ENCODE results near the gene CFLAR. TPM values are rescaled to one million over a fixed set of nuclear protein-coding genes. Genes with fewer than 3 reads are reported as not detected.

The CFLAR gene
- total RNA-seq, 2 donors from 2014 or later = 92.4 to 141 TPM

GRCh38 chr2:201073071-201073470, 42.9 kb upstream of the CFLAR start:
- WGBS = 87% methylated on average over 1 of the region's 1 CpG
- H3K4me3 ChIP-seq = no peak overlapping the region
- intact Hi-C loops (cut with DNase I) = no loop called here
- no peak overlapping the region for H3K27ac ChIP-seq
- no peaks in the 10 kb centered on the region for H3K36me3 ChIP-seq
- no peak for DNase-seq (ENCODE audit: low spot score)
- H3K9me3 ChIP-seq = no peaks in the 10 kb centered on the region
- H3K27me3 ChIP-seq (replicated peaks; ENCODE audit: insufficient read depth) = no peaks in the 10 kb centered on the region
- H3K4me1 ChIP-seq (replicated peaks) = no peaks in the 10 kb centered on the region
- TF ChIP-seq, protein P1, sequence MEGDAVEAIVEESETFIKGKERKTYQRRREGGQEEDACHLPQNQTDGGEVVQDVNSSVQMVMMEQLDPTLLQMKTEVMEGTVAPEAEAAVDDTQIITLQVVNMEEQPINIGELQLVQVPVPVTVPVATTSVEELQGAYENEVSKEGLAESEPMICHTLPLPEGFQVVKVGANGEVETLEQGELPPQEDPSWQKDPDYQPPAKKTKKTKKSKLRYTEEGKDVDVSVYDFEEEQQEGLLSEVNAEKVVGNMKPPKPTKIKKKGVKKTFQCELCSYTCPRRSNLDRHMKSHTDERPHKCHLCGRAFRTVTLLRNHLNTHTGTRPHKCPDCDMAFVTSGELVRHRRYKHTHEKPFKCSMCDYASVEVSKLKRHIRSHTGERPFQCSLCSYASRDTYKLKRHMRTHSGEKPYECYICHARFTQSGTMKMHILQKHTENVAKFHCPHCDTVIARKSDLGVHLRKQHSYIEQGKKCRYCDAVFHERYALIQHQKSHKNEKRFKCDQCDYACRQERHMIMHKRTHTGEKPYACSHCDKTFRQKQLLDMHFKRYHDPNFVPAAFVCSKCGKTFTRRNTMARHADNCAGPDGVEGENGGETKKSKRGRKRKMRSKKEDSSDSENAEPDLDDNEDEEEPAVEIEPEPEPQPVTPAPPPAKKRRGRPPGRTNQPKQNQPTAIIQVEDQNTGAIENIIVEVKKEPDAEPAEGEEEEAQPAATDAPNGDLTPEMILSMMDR (IDR thresholded peaks at IDR 0.05) = no peak
- TF ChIP-seq POLR2A (IDR thresholded peaks at IDR 0.05) = no peak
- TF ChIP-seq POLR2AphosphoS5 (IDR thresholded peaks at IDR 0.05) = no peak

GRCh38 chr2:201074996-201075395, 41.0 kb upstream of the CFLAR start:
- no peak for DNase-seq (ENCODE audit: low spot score)
- no peaks in the 10 kb centered on the region for H3K9me3 ChIP-seq
- H3K4me1 ChIP-seq (replicated peaks) = no peaks in the 10 kb centered on the region
- intact Hi-C loops (cut with DNase I) = no loop called here
- no peak overlapping the region for H3K4me3 ChIP-seq
- 84% methylated on average over 7 of the region's 7 CpGs for WGBS
- TF ChIP-seq POLR2AphosphoS5 (IDR thresholded peaks at IDR 0.05) (no peak), POLR2A (IDR thresholded peaks at IDR 0.05) (no peak)
- TF ChIP-seq, protein P1 (IDR thresholded peaks at IDR 0.05) = no peak
- H3K27me3 ChIP-seq (replicated peaks; ENCODE audit: insufficient read depth) = no peaks in the 10 kb centered on the region
- no peaks in the 10 kb centered on the region for H3K36me3 ChIP-seq
- no peak overlapping the region for H3K27ac ChIP-seq

DNA sequence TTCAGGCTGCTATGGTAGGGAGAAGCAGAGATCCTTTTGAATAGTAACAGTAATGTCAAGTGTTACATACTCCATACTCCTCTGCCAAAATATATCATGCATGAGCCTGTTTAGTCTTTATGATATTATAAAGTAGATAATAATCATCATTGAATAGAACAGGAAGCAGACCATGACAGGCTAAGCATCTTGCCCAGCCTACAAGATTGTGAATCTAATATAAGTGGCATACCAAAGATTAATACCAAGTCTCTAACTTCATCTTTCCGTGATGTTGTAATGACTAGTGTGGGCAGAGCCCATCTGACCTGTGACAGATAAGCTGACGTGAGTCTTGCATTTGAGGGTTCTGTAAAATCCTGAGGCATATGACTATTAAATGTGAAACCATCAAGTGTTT, 31.1 kb upstream of the CFLAR start:
- Histone ChIP-seq H3K4me3 (no peak overlapping the region), H3K36me3 (no peaks in the 10 kb centered on the region), H3K27ac (no peak overlapping the region), H3K9me3 (no peaks in the 10 kb centered on the region), H3K4me1 (replicated peaks) (no peaks in the 10 kb centered on the region), H3K27me3 (replicated peaks; ENCODE audit: insufficient read depth) (no peaks in the 10 kb centered on the region)
- intact Hi-C loops (cut with DNase I) = no loop called here
- 62% methylated on average over 2 of the region's 2 CpGs for WGBS
- TF ChIP-seq POLR2AphosphoS5 (IDR thresholded peaks at IDR 0.05) = no peak
- no peak for TF ChIP-seq POLR2A (IDR thresholded peaks at IDR 0.05)
- TF ChIP-seq, protein P1 (IDR thresholded peaks at IDR 0.05) = no peak
- no peak for DNase-seq (ENCODE audit: low spot score)

DNA sequence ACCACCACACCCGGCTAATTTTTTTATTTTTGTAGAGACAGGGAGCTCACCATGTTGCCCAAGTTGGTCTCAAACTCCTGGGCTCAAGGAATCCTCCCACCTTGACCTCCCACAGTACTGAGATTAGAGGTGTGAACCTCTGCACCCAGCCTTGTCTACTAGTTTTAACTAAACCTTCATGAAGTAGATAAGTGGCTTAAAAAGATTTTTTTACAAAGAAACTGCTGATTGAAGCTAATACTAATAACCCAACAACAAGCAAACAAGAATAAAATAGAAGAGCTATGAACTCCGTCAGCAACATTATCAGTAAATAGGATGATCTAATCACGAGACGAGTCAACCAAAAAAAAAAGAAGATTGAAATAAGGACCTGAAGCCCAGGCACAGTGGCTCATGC, 25.4 kb upstream of the CFLAR start:
- no peaks in the 10 kb centered on the region for H3K4me1 ChIP-seq (replicated peaks)
- TF ChIP-seq POLR2A (IDR thresholded peaks at IDR 0.05) (no peak), POLR2AphosphoS5 (IDR thresholded peaks at IDR 0.05) (no peak)
- TF ChIP-seq, protein P1 (IDR thresholded peaks at IDR 0.05) = no peak
- no peaks in the 10 kb centered on the region for H3K27me3 ChIP-seq (replicated peaks; ENCODE audit: insufficient read depth)
- intact Hi-C loops (cut with DNase I) = no loop called here
- WGBS = 93% methylated on average over 4 of the region's 4 CpGs
- DNase-seq (ENCODE audit: low spot score) = no peak
- H3K36me3 ChIP-seq = no peaks in the 10 kb centered on the region
- no peaks in the 10 kb centered on the region for H3K9me3 ChIP-seq
- no peak overlapping the region for H3K27ac ChIP-seq
- no peak overlapping the region for H3K4me3 ChIP-seq

DNA sequence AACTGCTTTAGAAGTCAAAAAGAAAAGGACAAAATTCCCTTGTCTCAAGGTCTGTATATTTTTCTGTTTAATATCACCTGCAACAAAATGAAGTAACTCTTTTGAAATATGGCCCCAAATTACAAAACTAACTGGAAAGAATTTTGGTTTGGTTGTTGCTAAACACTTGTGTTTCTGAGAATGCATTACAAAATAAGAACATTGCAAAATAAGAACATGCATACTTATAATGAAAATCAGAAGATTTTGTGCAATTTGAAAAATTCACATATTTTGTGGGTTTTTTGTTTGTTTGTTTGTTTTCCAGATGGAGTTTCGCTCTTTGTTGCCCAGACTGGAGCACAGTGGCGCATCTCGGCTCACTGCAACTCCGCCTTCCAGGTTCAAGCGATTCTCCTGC, 22.4 kb upstream of the CFLAR start:
- no peak overlapping the region for H3K4me3 ChIP-seq
- no peaks in the 10 kb centered on the region for H3K27me3 ChIP-seq (replicated peaks; ENCODE audit: insufficient read depth)
- DNase-seq (ENCODE audit: low spot score) = no peak
- H3K36me3 ChIP-seq = no peaks in the 10 kb centered on the region
- TF ChIP-seq, protein P1 (IDR thresholded peaks at IDR 0.05) = no peak
- TF ChIP-seq POLR2A (IDR thresholded peaks at IDR 0.05) = no peak
- no peak for TF ChIP-seq POLR2AphosphoS5 (IDR thresholded peaks at IDR 0.05)
- no peak overlapping the region for H3K27ac ChIP-seq
- H3K4me1 ChIP-seq (replicated peaks) = no peaks in the 10 kb centered on the region
- intact Hi-C loops (cut with DNase I) = no loop called here
- H3K9me3 ChIP-seq = no peaks in the 10 kb centered on the region
- WGBS = 91% methylated on average over 5 of the region's 5 CpGs

All from prostate gland (tissue), 2 donors.